Measurements from ENCODE around the gene ST6GAL1.
"Not testable (repeated sequence)": the region's sequence is repeated elsewhere in the genome, so short reads cannot be mapped to it uniquely, and the experiment has no call there.

ST6GAL1 gene

GRCh38 chr3:186967686-186968085, 37.4 kb downstream of the ST6GAL1 start:
- no peak for DNase-seq (ENCODE audit: low read depth)

- DNase-seq (ENCODE audit: low read depth), result no peak
Measured at GRCh38 chr3:186969607-186970006, 39.3 kb downstream of the ST6GAL1 start.

DNA sequence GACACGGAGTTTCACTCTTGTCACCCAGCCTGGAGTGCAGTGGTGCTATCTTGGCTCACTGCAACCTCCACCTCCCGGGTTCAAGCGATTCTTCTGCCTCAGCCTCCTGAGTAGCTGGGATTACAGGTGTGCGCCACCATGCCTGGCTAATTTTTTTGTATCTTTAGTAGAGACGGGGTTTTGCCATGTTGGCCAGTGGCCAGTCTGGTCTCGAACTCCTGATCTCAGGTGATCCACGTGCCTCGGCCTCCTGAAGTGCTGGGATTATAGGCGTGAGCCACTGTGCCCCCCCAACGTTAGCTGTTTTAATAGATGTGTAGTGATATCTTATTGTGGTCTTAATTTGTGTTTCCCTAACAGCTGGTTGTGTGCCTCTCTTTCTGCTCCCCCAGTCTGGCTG, 40.8 kb downstream of the ST6GAL1 start:
- not testable (repeated sequence) for DNase-seq (ENCODE audit: low read depth)

DNA sequence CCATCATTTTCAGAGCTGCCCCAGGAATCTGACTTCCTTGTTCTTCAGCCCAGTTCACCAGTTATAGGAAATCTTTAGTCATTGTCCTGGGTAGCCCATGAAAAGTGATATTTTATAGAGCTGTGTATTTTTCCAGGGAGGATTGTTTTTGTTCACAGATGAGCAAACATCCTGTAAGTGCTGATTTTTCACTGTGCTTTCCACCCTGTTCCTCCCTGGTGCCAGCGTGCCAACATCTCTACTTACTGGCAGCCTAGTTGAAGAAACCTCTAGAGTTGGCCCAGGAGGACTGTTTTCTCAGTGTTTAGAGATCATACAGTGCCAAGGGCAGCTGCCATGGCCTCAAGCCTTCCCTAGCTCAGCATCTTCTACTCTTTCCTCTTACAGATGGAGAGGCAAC, 41.3 kb downstream of the ST6GAL1 start:
- DNase-seq (ENCODE audit: low read depth), result no peak

GRCh38 chr3:186973702-186974101, 43.4 kb downstream of the ST6GAL1 start:
- no peak for DNase-seq (ENCODE audit: low read depth)

GRCh38 chr3:186974824-186975313, 44.5 kb downstream of the ST6GAL1 start:
- DNase-seq (ENCODE audit: low read depth), result no peak

DNA sequence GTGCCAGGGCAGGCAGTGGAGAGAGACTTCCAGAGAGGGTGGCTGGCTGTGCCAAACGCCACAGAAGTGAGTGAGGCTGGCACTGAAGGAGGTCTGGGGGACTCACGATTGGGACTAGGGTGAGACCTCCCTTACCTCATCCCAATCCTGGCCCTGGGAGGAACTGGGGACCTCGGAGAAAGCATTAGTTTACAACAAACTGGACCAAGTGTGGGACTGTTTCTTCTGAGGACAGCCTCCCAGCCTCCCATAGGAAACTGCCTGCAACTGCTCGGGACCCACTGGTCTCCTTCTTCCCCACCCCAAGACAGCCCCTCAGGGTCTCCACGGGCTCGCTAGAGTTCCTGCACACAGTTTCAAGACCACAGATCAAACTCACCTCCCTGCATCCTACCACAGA, 45.4 kb downstream of the ST6GAL1 start:
- no peak for DNase-seq (ENCODE audit: low read depth)

GRCh38 chr3:186976837-186977750, 46.8 kb downstream of the ST6GAL1 start:
- DNase-seq (ENCODE audit: low read depth), result no peak

GRCh38 chr3:186978712-186979111, 48.4 kb downstream of the ST6GAL1 start:
- DNase-seq (ENCODE audit: low read depth), result no peak

DNA sequence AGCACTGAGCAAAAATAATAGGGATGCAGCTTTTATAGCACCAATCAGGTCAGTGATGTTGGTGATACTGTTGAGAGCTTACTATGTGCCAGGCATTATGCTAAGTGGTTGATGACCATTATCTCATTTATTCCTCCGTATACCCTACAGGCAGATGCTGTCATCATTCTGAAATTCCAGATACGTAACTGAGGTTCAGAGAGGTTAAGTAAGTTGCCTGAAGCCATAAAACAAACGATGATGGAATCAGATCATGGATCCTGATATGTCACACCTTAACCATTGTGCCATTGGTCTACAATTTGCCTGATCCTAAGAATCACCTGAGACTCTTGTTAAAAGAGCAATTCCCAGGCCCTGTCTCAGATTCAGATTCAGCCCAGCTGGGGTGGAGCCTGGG, 49.5 kb downstream of the ST6GAL1 start:
- no peak for DNase-seq (ENCODE audit: low read depth)

- no peak for DNase-seq (ENCODE audit: low read depth)
Measured at GRCh38 chr3:186980989-186981388, 50.7 kb downstream of the ST6GAL1 start.

- DNase-seq (ENCODE audit: low read depth), result no peak
Measured at GRCh38 chr3:186983659-186984058, 53.3 kb downstream of the ST6GAL1 start.

DNA sequence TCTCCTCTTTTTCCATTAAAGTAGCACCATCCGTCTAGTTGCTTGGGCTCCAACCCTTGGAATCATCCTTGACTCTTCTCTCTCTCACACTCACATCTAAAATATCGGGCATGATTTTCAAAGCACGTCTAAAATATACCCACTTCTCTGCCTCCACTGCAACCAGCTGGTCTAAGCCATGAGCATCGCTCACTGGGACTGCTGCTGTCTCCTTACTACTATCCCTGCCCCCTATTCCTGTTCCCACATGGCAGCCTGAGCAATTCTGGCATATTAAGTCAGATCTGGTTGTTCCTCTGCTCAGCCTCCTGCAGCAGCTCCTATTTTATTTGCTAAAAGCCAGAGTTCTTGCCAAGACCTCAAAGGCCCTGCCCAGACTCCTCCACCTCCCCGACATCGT, 53.7 kb downstream of the ST6GAL1 start:
- no peak for DNase-seq (ENCODE audit: low read depth)

DNA sequence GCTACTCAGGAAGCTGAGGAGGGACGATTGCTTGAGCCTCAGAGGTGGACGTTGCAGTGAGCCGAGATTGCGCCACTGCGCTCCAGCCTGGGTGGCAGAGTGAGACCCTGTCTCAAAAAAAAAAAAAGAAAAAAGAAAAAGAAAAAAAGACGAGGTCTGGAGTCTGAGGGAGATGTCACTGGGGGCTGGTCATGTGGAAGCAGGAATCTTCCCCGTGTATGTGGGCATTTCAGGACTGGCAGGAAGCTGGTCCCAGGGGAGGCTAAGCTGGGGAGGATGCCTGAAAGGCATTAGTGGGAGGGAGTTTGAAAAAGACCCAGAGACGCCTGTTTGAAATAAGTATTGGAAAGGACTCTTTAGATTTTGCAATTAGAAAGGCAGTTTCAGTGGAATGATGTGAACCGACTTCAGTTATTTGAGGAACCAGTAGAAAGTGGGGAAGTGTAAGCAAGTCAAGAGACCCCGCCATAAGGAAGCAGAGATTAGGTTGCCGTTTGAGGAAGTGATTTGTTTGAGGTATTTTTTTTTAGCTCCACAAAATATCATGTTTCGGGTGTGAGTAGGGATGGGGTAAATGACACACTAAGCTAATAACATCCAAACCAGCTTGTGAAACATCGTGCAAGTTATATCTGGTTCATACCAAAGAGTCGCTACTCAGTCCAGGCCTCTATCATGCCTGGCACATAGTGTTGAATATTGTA, 55.5 kb downstream of the ST6GAL1 start:
- no peak for DNase-seq (ENCODE audit: low read depth)

DNA sequence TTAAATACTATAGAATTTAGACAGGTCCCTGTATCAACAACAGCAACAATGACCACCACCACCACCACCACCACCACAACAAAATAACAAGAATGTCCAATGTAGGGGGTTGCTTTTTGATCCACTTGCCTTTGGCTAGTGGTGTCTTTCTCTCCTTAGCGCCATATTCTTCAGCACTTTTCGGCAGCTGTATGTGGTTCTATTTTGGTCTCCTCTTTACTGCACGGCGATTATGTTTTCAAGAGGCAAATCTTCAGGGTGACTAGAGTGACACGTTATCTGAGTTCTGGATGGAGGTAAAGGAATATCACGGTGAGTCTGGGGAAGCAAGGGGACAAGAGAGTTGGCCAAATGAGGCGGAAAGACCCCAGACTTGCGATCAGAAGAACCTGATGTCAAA, 56.1 kb downstream of the ST6GAL1 start:
- no peak for DNase-seq (ENCODE audit: low read depth)

- no peak for DNase-seq (ENCODE audit: low read depth)
Measured at GRCh38 chr3:186986816-186987215, 56.5 kb downstream of the ST6GAL1 start.

GRCh38 chr3:186988806-186989205, 58.5 kb downstream of the ST6GAL1 start:
- no peak for DNase-seq (ENCODE audit: low read depth)

- DNase-seq (ENCODE audit: low read depth), result no peak
Measured at GRCh38 chr3:186989429-186989828, 59.1 kb downstream of the ST6GAL1 start.

DNA sequence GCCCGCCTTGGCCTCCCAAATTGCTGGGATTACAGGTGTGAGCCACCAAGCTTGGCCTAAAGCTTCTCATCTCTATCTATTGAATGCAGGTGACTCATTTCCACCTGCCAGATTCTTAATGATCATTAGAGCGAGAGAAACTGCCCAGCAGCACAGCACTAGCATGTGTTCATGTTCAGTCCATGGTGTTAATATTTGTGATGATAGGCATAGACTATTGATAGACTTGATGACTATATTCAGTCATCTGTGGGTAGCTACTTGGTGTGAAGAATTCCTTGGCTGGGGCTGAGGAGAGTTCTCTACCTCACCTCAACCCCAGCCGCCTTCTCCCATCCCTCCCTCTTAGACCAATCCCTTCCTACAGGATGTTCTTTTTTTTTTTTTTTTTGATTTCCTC, 60.0 kb downstream of the ST6GAL1 start:
- no peak for DNase-seq (ENCODE audit: low read depth)

DNA sequence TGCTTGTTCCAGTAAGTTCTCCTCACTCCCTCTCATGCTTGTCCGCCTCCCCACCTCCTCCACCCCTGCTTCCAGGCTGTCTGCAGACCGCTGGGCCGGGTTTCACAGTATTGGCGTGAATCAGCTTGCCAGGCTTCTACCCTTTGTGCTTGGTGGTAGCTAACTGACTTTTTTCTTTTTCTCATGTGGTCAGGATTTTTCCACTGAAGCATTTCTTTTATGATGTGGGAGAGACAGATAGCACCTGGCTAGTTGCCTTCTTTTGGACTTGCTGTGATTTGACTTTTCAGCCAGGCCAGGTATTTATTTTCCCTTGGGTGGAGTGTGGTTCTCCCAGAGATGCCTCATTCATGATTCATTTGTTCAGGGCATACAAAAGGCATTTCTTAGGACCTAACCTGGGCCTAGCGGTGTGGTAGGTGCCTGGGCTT, 60.6 kb downstream of the ST6GAL1 start:
- no peak for DNase-seq (ENCODE audit: low read depth)

- DNase-seq (ENCODE audit: low read depth), result no peak
Measured at GRCh38 chr3:186991470-186991869, 61.1 kb downstream of the ST6GAL1 start.

DNA sequence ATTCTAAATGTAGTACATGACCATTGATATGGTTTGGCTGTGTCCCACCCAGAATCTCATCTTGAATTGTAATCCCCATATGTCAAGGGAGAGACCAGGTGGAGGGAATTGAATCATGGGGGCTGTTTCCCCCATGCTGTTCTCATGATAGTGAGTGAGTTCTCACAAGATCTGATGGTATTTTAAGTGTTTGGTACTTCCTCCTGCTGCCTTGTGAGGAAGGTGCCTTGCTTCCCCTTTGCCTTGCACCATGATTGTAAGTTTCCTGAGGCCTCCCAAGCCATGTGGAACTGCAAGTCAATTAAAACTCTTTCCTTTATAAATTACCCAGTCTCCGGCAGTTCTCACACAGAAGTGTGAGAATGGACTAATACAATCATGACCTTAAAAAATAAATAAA, 61.8 kb downstream of the ST6GAL1 start:
- DNase-seq (ENCODE audit: low read depth), result not testable (repeated sequence)

GRCh38 chr3:186993210-186993782, 63.0 kb downstream of the ST6GAL1 start:
- DNase-seq (ENCODE audit: low read depth), result no peak

All from stimulated activated CD4-positive, alpha-beta T cell treated with anti-CD3 and anti-CD28 coated beads, Interleukin-2, amount 100 ng/mL, for 4 hours (primary cell).